Loucy (cell line): ENCODE measurements around the gene COPS7B.

Experiments
- H2AFZ ChIP-seq: fragments of 200-600 bp; sonication (generic); 2 replicates; pipeline ENCODE4 v1.6.0; 2016; ENCODE audit warnings: antibody characterized with exemption, mild to moderate bottlenecking, low read length, moderate library complexity
- H3F3A ChIP-seq: fragments of 200-600 bp; 2 replicates; pipeline ENCODE4 v1.6.0; 2016; ENCODE audit warnings: antibody characterized with exemption, low read depth, mild to moderate bottlenecking
- H3K27me3 ChIP-seq: fragments of 200-600 bp; sonication (generic); 2 replicates; pipeline ENCODE4 v1.6.1; 2014; ENCODE audit warnings: low read length, mild to moderate bottlenecking; ENCODE audit not compliant: insufficient read depth, poor library complexity, severe bottlenecking
- H3K36me3 ChIP-seq: fragments of 200-600 bp; sonication (generic); 2 replicates; pipeline ENCODE4 v1.6.1; 2016; ENCODE audit warnings: low read length; ENCODE audit not compliant: insufficient read depth
- H3K4me1 ChIP-seq: fragments of 200-600 bp; sonication (generic); 2 replicates; pipeline ENCODE4 v1.5.1; 2014; ENCODE audit warnings: low read length, mild to moderate bottlenecking; ENCODE audit not compliant: insufficient read depth, poor library complexity, severe bottlenecking
- H3K4me2 ChIP-seq: fragments of 200-600 bp; sonication (generic); 2 replicates; pipeline ENCODE4 v1.6.0; 2014; ENCODE audit warnings: antibody characterized with exemption, low read length, low read depth, mild to moderate bottlenecking; ENCODE audit not compliant: poor library complexity, severe bottlenecking
- H3K4me3 ChIP-seq: fragments of 200-600 bp; sonication (generic); 2 replicates; pipeline ENCODE4 v1.5.1; 2014; ENCODE audit warnings: low read length, mild to moderate bottlenecking, mixed read lengths; ENCODE audit not compliant: poor library complexity, severe bottlenecking
- H3K79me2 ChIP-seq: fragments of 200-600 bp; sonication (generic); 2 replicates; pipeline ENCODE4 v1.6.1; 2014; ENCODE audit warnings: low read length; ENCODE audit not compliant: insufficient read depth
- H3K9ac ChIP-seq: fragments of 200-600 bp; sonication (generic); 2 replicates; pipeline ENCODE4 v1.6.0; 2014; ENCODE audit warnings: mild to moderate bottlenecking, low read depth, low read length, moderate library complexity; ENCODE audit not compliant: poor library complexity, severe bottlenecking
- H3K9me2 ChIP-seq: fragments of 200-600 bp; sonication (generic); replicated peaks from 2 replicates; pipeline ENCODE4 v1.6.1; 2016; ENCODE audit warnings: low read depth, low read length, mixed read lengths
- H3K9me3 ChIP-seq: fragments of 200-600 bp; sonication (generic); 2 replicates; pipeline ENCODE4 v1.6.1; 2014; ENCODE audit warnings: mild to moderate bottlenecking, antibody characterized with exemption, low read length, low read depth; ENCODE audit not compliant: insufficient read depth
- H4K20me1 ChIP-seq: fragments of 200-600 bp; sonication (generic); 2 replicates; pipeline ENCODE4 v1.6.0; 2014; ENCODE audit warnings: antibody characterized with exemption, low read length, mild to moderate bottlenecking; ENCODE audit not compliant: insufficient read depth, poor library complexity, severe bottlenecking
- EZH2phosphoT487 ChIP-seq: fragments of 200-600 bp; IDR thresholded peaks from 2 replicates; pipeline ENCODE4 v1.6.1; 2018; ENCODE audit warnings: antibody characterized with exemption, mild to moderate bottlenecking, moderate library complexity, borderline replicate concordance
- TF ChIP-seq, protein P1 (sequence below): fragments of 200-600 bp; sonication (generic); conservative IDR thresholded peaks from 2 replicates; pipeline ENCODE4 v1.5.1; 2014; ENCODE audit warnings: mild to moderate bottlenecking, antibody characterized with exemption, low read length

COPS7B gene

DNA sequence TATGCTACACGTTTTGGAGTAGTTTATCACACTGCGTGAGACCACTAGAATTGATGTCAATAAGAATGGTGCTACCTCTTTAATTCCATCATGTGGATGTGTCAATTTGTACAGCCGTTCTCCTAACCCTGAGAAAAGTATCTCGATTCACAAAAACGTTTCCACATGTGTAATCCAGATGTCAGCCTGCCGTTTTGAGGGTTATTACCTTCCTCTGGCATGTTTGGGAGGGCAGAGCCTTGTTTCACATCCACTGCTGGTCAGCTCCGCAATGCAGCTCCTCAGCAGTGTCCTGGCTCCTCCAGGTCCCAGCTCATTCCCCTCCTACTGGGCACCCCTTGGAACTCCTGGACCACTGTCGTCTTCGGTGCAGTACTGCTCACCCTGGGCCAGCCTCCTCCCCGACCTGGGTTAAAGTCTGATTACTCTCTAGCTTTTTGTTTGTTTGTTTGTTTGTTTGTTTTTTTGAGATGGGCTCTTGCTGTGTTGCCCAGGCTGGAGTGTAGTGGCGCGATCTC lies 34.6 kb downstream of the COPS7B start:
- no peaks in the 10 kb centered on the region for H3K36me3 ChIP-seq
- H3K79me2 ChIP-seq: no peaks in the 10 kb centered on the region
- no peak overlapping the region for H3K9ac ChIP-seq
- no peaks in the 10 kb centered on the region for H3K9me2 ChIP-seq
- H3K4me1 ChIP-seq: no peaks in the 10 kb centered on the region
- no peak overlapping the region for H2AFZ ChIP-seq
- no peaks in the 10 kb centered on the region for H3F3A ChIP-seq
- no peaks in the 10 kb centered on the region for H3K27me3 ChIP-seq
- H3K9me3 ChIP-seq: peaks cover 4% of the 10 kb centered on the region; the same call in 1 of the 2 replicates
- no peaks in the 10 kb centered on the region for H4K20me1 ChIP-seq
- H3K4me3 ChIP-seq: no peak overlapping the region
- no peak overlapping the region for H3K4me2 ChIP-seq
- TF ChIP-seq EZH2phosphoT487: no peak
- TF ChIP-seq, protein P1, sequence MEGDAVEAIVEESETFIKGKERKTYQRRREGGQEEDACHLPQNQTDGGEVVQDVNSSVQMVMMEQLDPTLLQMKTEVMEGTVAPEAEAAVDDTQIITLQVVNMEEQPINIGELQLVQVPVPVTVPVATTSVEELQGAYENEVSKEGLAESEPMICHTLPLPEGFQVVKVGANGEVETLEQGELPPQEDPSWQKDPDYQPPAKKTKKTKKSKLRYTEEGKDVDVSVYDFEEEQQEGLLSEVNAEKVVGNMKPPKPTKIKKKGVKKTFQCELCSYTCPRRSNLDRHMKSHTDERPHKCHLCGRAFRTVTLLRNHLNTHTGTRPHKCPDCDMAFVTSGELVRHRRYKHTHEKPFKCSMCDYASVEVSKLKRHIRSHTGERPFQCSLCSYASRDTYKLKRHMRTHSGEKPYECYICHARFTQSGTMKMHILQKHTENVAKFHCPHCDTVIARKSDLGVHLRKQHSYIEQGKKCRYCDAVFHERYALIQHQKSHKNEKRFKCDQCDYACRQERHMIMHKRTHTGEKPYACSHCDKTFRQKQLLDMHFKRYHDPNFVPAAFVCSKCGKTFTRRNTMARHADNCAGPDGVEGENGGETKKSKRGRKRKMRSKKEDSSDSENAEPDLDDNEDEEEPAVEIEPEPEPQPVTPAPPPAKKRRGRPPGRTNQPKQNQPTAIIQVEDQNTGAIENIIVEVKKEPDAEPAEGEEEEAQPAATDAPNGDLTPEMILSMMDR: no peak

DNA sequence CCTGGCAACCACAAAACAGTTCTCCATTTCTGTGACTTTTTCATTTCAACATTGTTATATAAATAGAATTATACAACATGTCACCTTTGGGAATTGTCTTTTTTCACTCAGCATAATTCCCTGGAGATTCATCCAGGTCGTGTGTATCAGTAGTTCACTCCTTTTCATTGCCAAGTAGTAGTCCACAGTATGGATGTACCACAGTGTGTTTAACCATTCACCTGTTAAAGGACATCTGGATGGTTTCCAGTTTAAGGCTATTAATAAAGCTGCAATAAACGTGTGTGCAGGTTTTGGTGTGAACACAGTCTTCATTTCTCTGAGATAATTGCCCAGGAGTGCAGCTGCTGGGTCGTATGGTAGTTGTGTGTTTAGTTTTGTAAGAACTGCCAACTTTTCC lies 35.7 kb downstream of the COPS7B start:
- H3K4me1 ChIP-seq: no peaks in the 10 kb centered on the region
- TF ChIP-seq, protein P1: no peak
- TF ChIP-seq EZH2phosphoT487: no peak
- no peak overlapping the region for H3K4me2 ChIP-seq
- no peaks in the 10 kb centered on the region for H3K79me2 ChIP-seq
- no peaks in the 10 kb centered on the region for H3F3A ChIP-seq
- H3K27me3 ChIP-seq: no peaks in the 10 kb centered on the region
- peaks cover 4% of the 10 kb centered on the region; the same call in 1 of the 2 replicates for H3K9me3 ChIP-seq
- no peak overlapping the region for H3K4me3 ChIP-seq
- H3K9me2 ChIP-seq: no peaks in the 10 kb centered on the region
- H4K20me1 ChIP-seq: no peaks in the 10 kb centered on the region
- H3K36me3 ChIP-seq: no peaks in the 10 kb centered on the region
- no peak overlapping the region for H3K9ac ChIP-seq
- no peak overlapping the region for H2AFZ ChIP-seq

- Histone ChIP-seq H2AFZ (no peak overlapping the region), H3K79me2 (no peaks in the 10 kb centered on the region), H3K4me3 (no peak overlapping the region), H3K4me1 (no peaks in the 10 kb centered on the region), H3K4me2 (no peak overlapping the region), H3K9ac (no peak overlapping the region), H3K27me3 (no peaks in the 10 kb centered on the region), H3F3A (no peaks in the 10 kb centered on the region), H3K9me3 (no peaks in the 10 kb centered on the region), H4K20me1 (no peaks in the 10 kb centered on the region), H3K9me2 (no peaks in the 10 kb centered on the region), H3K36me3 (no peaks in the 10 kb centered on the region)
- TF ChIP-seq, protein P1: no peak
- TF ChIP-seq EZH2phosphoT487: no peak
Measured at GRCh38 chr2:231853105-231853504, 66.9 kb downstream of the COPS7B start.
